Cardiac muscle cell (in vitro differentiated cells and primary cell): ENCODE results near the gene LRRC32. TPM values are rescaled to one million over a fixed set of nuclear protein-coding genes. Genes with fewer than 3 reads are reported as not detected.

Experiments
- DNase-seq, 2 donors: peaks; one replicate each; pipeline versions ENCODE4 v3.0.0 to v3.0.0-alpha.2; 2010 to 2017; ENCODE audit warnings: low read depth in 1 of 2, low spot score in 1 of 2
- H3K27ac ChIP-seq: fragments of 200-600 bp; sonication (generic); 2 replicates; pipeline ENCODE4 v1.5.1; 2016
- H3K27me3 ChIP-seq: fragments of 200-600 bp; sonication (generic); 2 replicates; pipeline ENCODE4 v1.6.0; 2016; ENCODE audit warnings: control low read depth
- H3K36me3 ChIP-seq: fragments of 200-600 bp; sonication (generic); 2 replicates; pipeline ENCODE4 v1.5.1; 2016; ENCODE audit warnings: control low read depth
- H3K4me1 ChIP-seq: fragments of 200-600 bp; sonication (generic); 2 replicates; pipeline ENCODE4 v1.8.1; 2017; ENCODE audit warnings: low read depth, mild to moderate bottlenecking, mixed run types
- H3K4me3 ChIP-seq: fragments of 200-600 bp; sonication (generic); 2 replicates; pipeline ENCODE4 v1.5.1; 2016; ENCODE audit warnings: mild to moderate bottlenecking
- H3K9me3 ChIP-seq: fragments of 200-600 bp; sonication (generic); 2 replicates; pipeline ENCODE4 v1.5.1; 2017; ENCODE audit warnings: low read depth, mild to moderate bottlenecking, control low read depth
- CTCF ChIP-seq: IDR thresholded peaks from 2 replicates; pipeline ENCODE4 v1.5.1; 2012; ENCODE audit warnings: low read depth, mild to moderate bottlenecking, low read length
- polyA plus RNA-seq: library from polyadenylated mRNA; unstranded; fragments of >200 nt; fragmentation: Nextera tagmentation; extraction: Ambion mirVana; gene quantifications from 2 replicates; pipeline ENCODE4 v1.2.1, GENCODE V29; 2016
- total RNA-seq: library from RNA; depleted of rRNA; stranded (reverse); fragments of >200 nt; gene quantifications from 2 replicates; pipeline ENCODE4 v1.2.3, GENCODE V29; 2016

Gene LRRC32
- total and polyA plus RNA-seq, 2 experiments from 2014 or later, result 6.3 to 21.8 TPM

- Histone ChIP-seq H3K4me1 (no peaks in the 10 kb centered on the region), H3K36me3 (no peaks in the 10 kb centered on the region), H3K27me3 (peaks cover 2% of the 10 kb centered on the region), H3K27ac (no peak overlapping the region), H3K9me3 (no peaks in the 10 kb centered on the region), H3K4me3 (no peak overlapping the region)
- DNase-seq, result no peak
- peak; percentile 39 for TF ChIP-seq CTCF
These were observed 27.9 kb upstream of the LRRC32 start for GRCh38 chr11:76698321-76699043.

- no peak for DNase-seq
These were observed 26.2 kb upstream of the LRRC32 start for GRCh38 chr11:76696756-76697155.

GRCh38 chr11:76695771-76696170 lies 25.2 kb upstream of the LRRC32 start:
- Histone ChIP-seq H3K4me3 (no peak overlapping the region), H3K36me3 (no peaks in the 10 kb centered on the region), H3K4me1 (no peaks in the 10 kb centered on the region), H3K27me3 (peaks cover 3% of the 10 kb centered on the region), H3K9me3 (no peaks in the 10 kb centered on the region), H3K27ac (no peak overlapping the region)
- no peak for TF ChIP-seq CTCF
- DNase-seq, result no peak

More at GRCh38 chr11:76696756-76697155, 26.2 kb upstream of the LRRC32 start:
- Histone ChIP-seq H3K27ac (no peak overlapping the region), H3K9me3 (no peaks in the 10 kb centered on the region), H3K4me1 (no peaks in the 10 kb centered on the region), H3K36me3 (no peaks in the 10 kb centered on the region), H3K4me3 (no peak overlapping the region), H3K27me3 (peaks cover 3% of the 10 kb centered on the region)
- TF ChIP-seq CTCF, result no peak

GRCh38 chr11:76695133-76695532 lies 24.6 kb upstream of the LRRC32 start:
- H3K4me3 ChIP-seq, result no peak overlapping the region
- H3K4me1 ChIP-seq, result no peaks in the 10 kb centered on the region
- H3K27ac ChIP-seq, result no peak overlapping the region
- no peaks in the 10 kb centered on the region for H3K36me3 ChIP-seq
- no peaks in the 10 kb centered on the region for H3K9me3 ChIP-seq
- H3K27me3 ChIP-seq, result peaks cover 3% of the 10 kb centered on the region
- TF ChIP-seq CTCF, result no peak
- no peak for DNase-seq

- H3K27ac ChIP-seq, result no peak overlapping the region
- no peaks in the 10 kb centered on the region for H3K4me1 ChIP-seq
- no peaks in the 10 kb centered on the region for H3K36me3 ChIP-seq
- no peaks in the 10 kb centered on the region for H3K9me3 ChIP-seq
- peak in 1 of 2 donors; percentile 53 for DNase-seq
- H3K4me3 ChIP-seq, result no peak overlapping the region
- H3K27me3 ChIP-seq, result peaks cover 3% of the 10 kb centered on the region
- TF ChIP-seq CTCF, result no peak
These were observed 24.1 kb upstream of the LRRC32 start for GRCh38 chr11:76694664-76695063.
